Progenitor cell of endocrine pancreas (in vitro differentiated cells): ENCODE measurements around the gene ETNK2. TPM values are rescaled to one million over a fixed set of nuclear protein-coding genes. Genes with fewer than 3 reads are reported as not detected.
A peak's percentile ranks its signal among the peaks of the same experiment; 100 is the strongest.

Experiments used
- DNase-seq: peaks from one replicate; pipeline ENCODE4 v3.0.0; 2021; ENCODE audit warnings: low spot score; ENCODE audit not compliant: unreplicated experiment
- H3K27ac Mint-ChIP-seq: 2 replicates; pipeline ENCODE4 v1.8.0; 2021; ENCODE audit warnings: mild to moderate bottlenecking, moderate library complexity, mixed read lengths
- H3K27me3 Mint-ChIP-seq: 2 replicates; pipeline ENCODE4 v1.8.0; 2021; ENCODE audit warnings: mixed read lengths
- H3K36me3 Mint-ChIP-seq: 2 replicates; pipeline ENCODE4 v1.8.0; 2022; ENCODE audit warnings: mixed read lengths; ENCODE audit not compliant: insufficient read depth
- H3K4me1 Mint-ChIP-seq: 2 replicates; pipeline ENCODE4 v1.8.0; 2021; ENCODE audit warnings: low read depth, mixed read lengths
- H3K4me3 Mint-ChIP-seq: 2 replicates; pipeline ENCODE4 v1.8.0; 2021; ENCODE audit warnings: low read depth, mild to moderate bottlenecking, moderate library complexity, mixed read lengths
- H3K9me3 Mint-ChIP-seq: 2 replicates; pipeline ENCODE4 v1.8.0; 2021; ENCODE audit warnings: low read depth, mixed read lengths
- CTCF ChIP-seq: fragments of 200-600 bp; sonication (generic); IDR thresholded peaks from one replicate; pipeline ENCODE4 v1.5.0; 2021; ENCODE audit warnings: antibody characterized with exemption, mild to moderate bottlenecking; ENCODE audit not compliant: unreplicated experiment
- total RNA-seq: library from RNA; stranded (reverse); gene quantifications from 2 replicates; pipeline ENCODE4 v1.2.1, GENCODE V29; 2021

Gene ETNK2
- total RNA-seq, 1 donor from 2014 or later = 22.6 TPM

GRCh38 chr1:204197068-204197467 lies 45.2 kb upstream of the ETNK2 start:
- no peak for DNase-seq
- H3K9me3 Mint-ChIP-seq = no peaks in the 10 kb centered on the region
- no peaks in the 10 kb centered on the region for H3K36me3 Mint-ChIP-seq
- TF ChIP-seq CTCF = no peak
- no peak overlapping the region for H3K27ac Mint-ChIP-seq
- no peak overlapping the region for H3K4me3 Mint-ChIP-seq
- no peaks in the 10 kb centered on the region for H3K4me1 Mint-ChIP-seq
- H3K27me3 Mint-ChIP-seq = peaks cover 59% of the 10 kb centered on the region

- Mint-ChIP-seq H3K27ac (peak within 1 kb of the TSS; percentile 8), H3K4me1 (no peaks in the 10 kb centered on the region), H3K36me3 (no peaks in the 10 kb centered on the region), H3K9me3 (no peaks in the 10 kb centered on the region), H3K27me3 (peaks cover 64% of the 10 kb centered on the region), H3K4me3 (no peak within 1 kb of the TSS)
- no peak for TF ChIP-seq CTCF
- no peak for DNase-seq
Measured at GRCh38 chr1:204196068-204196795, 44.4 kb upstream of the ETNK2 start, which contains the start of gene KISS1. TSS of gene KISS1 (minus strand) at chr1:204196491. CDS start at chr1:204192876, 3,615 bp downstream.

- peaks cover 6% of the 10 kb centered on the region for H3K4me1 Mint-ChIP-seq
- TF ChIP-seq CTCF = no peak
- H3K27me3 Mint-ChIP-seq = peaks cover 71% of the 10 kb centered on the region
- no peak for DNase-seq
- no peaks in the 10 kb centered on the region for H3K9me3 Mint-ChIP-seq
- no peak overlapping the region for H3K4me3 Mint-ChIP-seq
- H3K36me3 Mint-ChIP-seq = no peaks in the 10 kb centered on the region
- H3K27ac Mint-ChIP-seq = no peak overlapping the region
Measured at GRCh38 chr1:204194771-204195170, 42.9 kb upstream of the ETNK2 start.

- Mint-ChIP-seq H3K9me3 (no peaks in the 10 kb centered on the region), H3K4me1 (peaks cover 6% of the 10 kb centered on the region), H3K4me3 (no peak overlapping the region), H3K27ac (no peak overlapping the region), H3K27me3 (peaks cover 74% of the 10 kb centered on the region), H3K36me3 (no peaks in the 10 kb centered on the region)
- TF ChIP-seq CTCF = no peak
- no peak for DNase-seq
Measured at GRCh38 chr1:204194080-204194479, 42.2 kb upstream of the ETNK2 start.

GRCh38 chr1:204192589-204193352 lies 40.9 kb upstream of the ETNK2 start:
- H3K36me3 Mint-ChIP-seq = no peaks in the 10 kb centered on the region
- H3K4me1 Mint-ChIP-seq = peaks cover 6% of the 10 kb centered on the region
- H3K9me3 Mint-ChIP-seq = no peaks in the 10 kb centered on the region
- no peak overlapping the region for H3K27ac Mint-ChIP-seq
- TF ChIP-seq CTCF = no peak
- DNase-seq = no peak
- H3K4me3 Mint-ChIP-seq = no peak overlapping the region
- peaks cover 78% of the 10 kb centered on the region for H3K27me3 Mint-ChIP-seq
